Measurements from ENCODE around the gene SLC25A6. TPM values are rescaled to one million over a fixed set of nuclear protein-coding genes. Genes with fewer than 3 reads are reported as not detected.

The SLC25A6 gene
- total and polyA plus RNA-seq, 2 of the 13 experiments (the other 11 are each of a cell fraction or from before 2014, with no cell fraction given): 138 to 581 TPM

GRCh38 chrX:1385253-1386223 lies 6.4 kb downstream of the SLC25A6 start (continued):
- TF ChIP-seq POLR2G (IDR thresholded peaks at IDR 0.05; ENCODE audit: low read depth, low read length): peak; percentile 58
- no peak for TF ChIP-seq ZNF878 (CRISPR knock-in tag; IDR thresholded peaks at IDR 0.05)
- no peak for TF ChIP-seq MLLT10 (CRISPR knock-in tag; IDR thresholded peaks at IDR 0.05)
- peak; percentile 24 for TF ChIP-seq ASH2L (IDR thresholded peaks at IDR 0.05; ENCODE audit: insufficient read length, low read depth, low read length)
- TF ChIP-seq ZBTB33 (CRISPR knock-in tag; IDR thresholded peaks at IDR 0.05): peak; percentile 76; the same call in 1 of the 2 replicates
- no peak for TF ChIP-seq ATRX (CRISPR knock-in tag; IDR thresholded peaks at IDR 0.05; ENCODE audit: borderline replicate concordance)
- no peak for TF ChIP-seq SIX4 (CRISPR knock-in tag; IDR thresholded peaks at IDR 0.05)
- no peak for TF ChIP-seq SAFB2 (CRISPR knock-in tag; IDR thresholded peaks at IDR 0.05; ENCODE audit: borderline replicate concordance, low read depth)
- TF ChIP-seq HNRNPL (IDR thresholded peaks at IDR 0.05; ENCODE audit: low read depth, low read length): 0 out of 2 replicates have a peak, but pooled peaks have one; percentile 28
- no peak for TF ChIP-seq TBP (CRISPR knock-in tag; IDR thresholded peaks at IDR 0.05)
- TF ChIP-seq ZNF777 (CRISPR knock-in tag; IDR thresholded peaks at IDR 0.05): no peak
- no peak for TF ChIP-seq ZZZ3 (CRISPR knock-in tag; IDR thresholded peaks at IDR 0.05; ENCODE audit: borderline replicate concordance)
